ENCODE measurements around the gene CLCA4. TPM values are rescaled to one million over a fixed set of nuclear protein-coding genes. Genes with fewer than 3 reads are reported as not detected.

CLCA4 gene
- total and polyA plus RNA-seq, 9 of the 15 experiments (the other 6 are each of a cell fraction or from before 2014, with no cell fraction given): not detected

- TF ChIP-seq REST (IDR thresholded peaks at IDR 0.05; ENCODE audit: borderline replicate concordance): peak; percentile 52; the same call in 1 of the 2 replicates
- TF ChIP-seq REST (CRISPR knock-in tag; IDR thresholded peaks at IDR 0.05; ENCODE audit: low read depth): no peak
- TF ChIP-seq TAF9B (IDR thresholded peaks at IDR 0.05; ENCODE audit: partially characterized antibody): no peak
- TF ChIP-seq RAD21 (CRISPR knock-in tag; conservative IDR thresholded peaks at IDR 0.05 in 1 of 2, IDR thresholded peaks at IDR 0.05 in 1 of 2): peak; percentile 35 to 63
- TF ChIP-seq MAFF (IDR thresholded peaks at IDR 0.05; ENCODE audit: low read length): no peak
- TF ChIP-seq MCM5 (IDR thresholded peaks at IDR 0.05; ENCODE audit: low read depth): no peak
- no peak for TF ChIP-seq CHCHD3 (CRISPR knock-in tag; IDR thresholded peaks at IDR 0.05)
- no peak for TF ChIP-seq SLC30A9 (CRISPR knock-in tag; IDR thresholded peaks at IDR 0.05)
- no peak for TF ChIP-seq EWSR1 (IDR thresholded peaks at IDR 0.05; ENCODE audit: borderline replicate concordance, low read depth, partially characterized antibody)
- no peak for TF ChIP-seq ZNF408 (CRISPR knock-in tag; IDR thresholded peaks at IDR 0.05; ENCODE audit: low read depth)
- no peak for TF ChIP-seq EP400 (IDR thresholded peaks at IDR 0.05)
- TF ChIP-seq TEAD4 (IDR thresholded peaks at IDR 0.05; ENCODE audit: low read length): 0 out of 2 replicates have a peak, but pooled peaks have one; percentile 17
- no peak for TF ChIP-seq TEAD4 (CRISPR knock-in tag; IDR thresholded peaks at IDR 0.05; ENCODE audit: borderline replicate concordance)
- no peak for TF ChIP-seq HDAC6 (IDR thresholded peaks at IDR 0.05; ENCODE audit: low read depth, low read length)
- TF ChIP-seq SMAD3 (CRISPR knock-in tag; conservative IDR thresholded peaks at IDR 0.05): no peak
- TF ChIP-seq BCLAF1 (IDR thresholded peaks at IDR 0.05; ENCODE audit: borderline replicate concordance in 1 of 2, control insufficient read depth in 1 of 2, low read depth in 2 of 2, low read length in 1 of 2): no peak
- TF ChIP-seq SIN3A (IDR thresholded peaks at IDR 0.05; ENCODE audit: borderline replicate concordance in 2 of 2, control insufficient read depth in 1 of 2, low read depth in 2 of 2, low read length in 2 of 2): no peak
- TF ChIP-seq ZBED1 (IDR thresholded peaks at IDR 0.05): no peak
Measured at GRCh38 chr1:86515597-86515996, 31.3 kb upstream of the CLCA4 start (continued).

Measured in K562 (cell line).